ENCODE results near the gene PARP6.

PARP6 gene

DNA sequence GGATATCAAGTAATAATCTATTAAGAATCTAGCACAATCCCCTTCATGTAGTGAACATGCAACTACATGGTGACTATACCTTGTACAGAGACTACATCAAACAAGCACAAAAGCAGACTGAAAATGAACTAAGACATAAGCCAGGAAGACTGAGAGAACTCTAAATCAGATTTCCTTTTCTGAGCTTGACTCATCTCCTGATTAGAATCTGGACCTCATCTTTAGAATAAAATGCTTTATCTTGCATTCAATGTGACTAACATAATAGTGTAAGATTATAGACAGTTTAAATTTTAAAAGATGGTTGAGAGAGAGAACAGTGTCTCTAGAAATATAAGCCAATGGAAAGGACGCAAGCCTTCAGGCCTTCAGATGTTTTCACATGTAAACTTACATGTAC lies 23.8 kb downstream of the PARP6 start:
- TF ChIP-seq, protein P1, sequence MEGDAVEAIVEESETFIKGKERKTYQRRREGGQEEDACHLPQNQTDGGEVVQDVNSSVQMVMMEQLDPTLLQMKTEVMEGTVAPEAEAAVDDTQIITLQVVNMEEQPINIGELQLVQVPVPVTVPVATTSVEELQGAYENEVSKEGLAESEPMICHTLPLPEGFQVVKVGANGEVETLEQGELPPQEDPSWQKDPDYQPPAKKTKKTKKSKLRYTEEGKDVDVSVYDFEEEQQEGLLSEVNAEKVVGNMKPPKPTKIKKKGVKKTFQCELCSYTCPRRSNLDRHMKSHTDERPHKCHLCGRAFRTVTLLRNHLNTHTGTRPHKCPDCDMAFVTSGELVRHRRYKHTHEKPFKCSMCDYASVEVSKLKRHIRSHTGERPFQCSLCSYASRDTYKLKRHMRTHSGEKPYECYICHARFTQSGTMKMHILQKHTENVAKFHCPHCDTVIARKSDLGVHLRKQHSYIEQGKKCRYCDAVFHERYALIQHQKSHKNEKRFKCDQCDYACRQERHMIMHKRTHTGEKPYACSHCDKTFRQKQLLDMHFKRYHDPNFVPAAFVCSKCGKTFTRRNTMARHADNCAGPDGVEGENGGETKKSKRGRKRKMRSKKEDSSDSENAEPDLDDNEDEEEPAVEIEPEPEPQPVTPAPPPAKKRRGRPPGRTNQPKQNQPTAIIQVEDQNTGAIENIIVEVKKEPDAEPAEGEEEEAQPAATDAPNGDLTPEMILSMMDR (IDR thresholded peaks at IDR 0.05), result no peak

DNA sequence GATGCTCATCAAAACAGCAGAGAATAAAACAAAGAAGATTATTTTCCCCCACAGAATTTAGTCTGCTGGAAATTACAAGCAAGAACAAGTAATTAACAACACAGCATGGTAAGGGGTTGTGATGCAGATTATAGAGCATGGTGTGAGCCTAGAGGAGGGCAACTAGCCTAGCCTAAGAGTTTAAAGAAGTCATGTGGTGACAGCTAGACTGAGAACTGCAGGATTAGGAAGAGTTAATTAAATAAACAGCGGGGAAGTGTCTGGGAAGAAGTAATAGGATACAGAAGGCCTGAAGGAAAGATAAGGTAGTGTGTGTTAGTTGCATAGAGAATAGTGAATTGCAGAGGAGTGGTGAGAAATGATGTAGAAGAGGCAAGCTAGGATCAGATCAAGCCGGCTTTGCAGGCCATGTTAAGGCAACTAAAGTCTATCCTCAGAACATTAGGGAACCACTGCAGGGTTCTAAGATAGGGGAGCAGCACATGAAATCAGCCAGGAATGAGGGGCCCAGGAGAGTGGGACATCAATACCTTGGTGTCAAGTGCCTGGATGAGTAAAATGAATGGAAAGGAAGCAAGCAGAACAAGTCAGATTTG lies 29.5 kb downstream of the PARP6 start:
- TF ChIP-seq, protein P1 (IDR thresholded peaks at IDR 0.05), result no peak

DNA sequence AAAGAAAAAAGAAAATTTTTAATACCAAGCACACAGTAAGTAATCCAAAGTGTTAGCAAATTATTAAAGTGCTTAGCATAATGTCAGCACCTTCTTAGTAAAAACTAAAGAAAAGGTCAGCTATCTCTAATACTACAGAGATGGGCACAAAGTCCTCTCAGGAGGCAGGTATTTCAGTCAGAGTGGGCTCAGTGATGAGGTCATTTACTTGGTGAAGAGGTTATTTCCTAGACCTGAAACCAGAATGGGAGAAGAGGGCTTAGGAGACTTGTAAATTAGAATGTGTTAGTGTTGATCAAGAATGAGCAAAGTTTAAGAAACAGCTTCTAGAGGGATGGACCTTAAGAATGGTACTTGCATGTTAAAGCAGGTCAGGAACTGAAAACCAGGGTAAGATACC lies 32.7 kb downstream of the PARP6 start:
- TF ChIP-seq, protein P1 (IDR thresholded peaks at IDR 0.05), result no peak

DNA sequence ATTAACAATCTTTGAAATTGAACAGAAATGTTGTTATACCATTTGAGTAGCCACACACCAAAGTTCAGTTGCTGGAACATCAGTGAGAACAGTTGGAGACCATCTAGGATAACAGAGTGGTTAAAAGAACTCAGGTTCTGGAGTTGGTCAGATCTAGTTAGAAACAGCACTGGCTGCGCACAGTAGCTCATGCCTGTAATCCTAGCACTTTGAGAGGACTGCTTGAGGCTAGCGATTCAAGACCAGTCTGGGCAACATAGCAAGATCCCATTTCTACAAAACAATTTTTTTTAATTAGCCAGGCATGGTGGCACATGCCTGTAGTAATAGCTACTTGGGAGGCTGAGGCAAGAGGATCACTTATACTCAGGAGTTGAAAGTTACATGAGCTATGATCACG lies 33.8 kb downstream of the PARP6 start:
- TF ChIP-seq, protein P1 (IDR thresholded peaks at IDR 0.05), result no peak

DNA sequence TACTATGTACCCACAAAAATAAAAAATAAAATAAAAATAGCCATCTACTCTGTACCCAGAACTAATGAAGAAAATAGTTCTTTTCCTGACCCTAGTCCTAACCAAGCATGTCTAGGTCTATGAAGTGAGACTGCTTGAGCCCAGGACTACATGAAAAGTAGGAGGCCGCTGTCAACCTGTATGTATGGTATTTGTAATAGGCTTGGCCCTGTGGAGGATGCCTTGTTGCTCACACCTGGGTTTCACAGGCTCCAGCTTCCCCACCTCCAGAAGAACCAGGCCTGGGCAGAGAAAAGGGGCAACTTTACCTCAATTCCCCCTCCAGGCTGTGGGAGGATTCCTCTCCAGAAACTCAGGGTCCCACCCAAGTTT lies 34.5 kb downstream of the PARP6 start:
- TF ChIP-seq, protein P1 (IDR thresholded peaks at IDR 0.05), result no peak

DNA sequence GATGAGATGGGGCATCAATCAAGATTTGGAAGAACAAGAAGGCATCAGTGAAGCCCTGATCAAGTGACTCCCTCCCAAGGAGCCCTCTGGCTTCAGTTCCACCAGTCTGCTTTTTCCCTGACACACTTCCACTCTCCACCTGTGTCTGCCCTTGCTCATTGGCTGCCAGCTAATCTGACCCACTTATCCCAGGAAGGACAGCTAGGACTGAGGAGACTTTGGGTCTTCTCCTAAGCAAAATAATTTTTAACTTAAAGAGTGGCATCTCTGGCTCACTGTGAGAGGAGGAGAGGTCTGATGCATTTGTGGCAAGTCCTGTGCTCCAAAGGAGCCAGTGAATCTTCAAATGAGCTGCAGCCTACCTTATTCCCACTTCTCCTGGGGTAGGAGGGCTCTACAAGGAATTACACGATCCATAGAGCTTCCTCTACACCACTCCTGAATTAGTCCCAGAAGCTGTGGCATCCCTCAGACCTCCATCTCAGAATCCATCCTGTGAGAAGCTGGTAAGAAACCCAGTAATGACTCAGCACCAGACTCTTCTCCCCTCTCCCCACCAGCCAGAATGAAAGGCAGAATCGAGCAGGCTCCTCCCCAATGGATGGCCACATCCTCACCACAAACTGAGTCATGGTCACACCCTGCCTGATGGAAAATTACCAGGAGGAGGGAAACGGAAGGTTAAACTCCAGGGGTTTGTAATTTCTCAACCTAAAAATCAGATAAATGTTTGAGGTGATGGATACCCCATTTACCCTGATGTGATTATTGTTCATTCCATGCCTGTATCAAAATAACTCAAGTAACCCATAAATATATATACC lies 35.1 kb downstream of the PARP6 start:
- TF ChIP-seq, protein P1 (IDR thresholded peaks at IDR 0.05), result no peak

DNA sequence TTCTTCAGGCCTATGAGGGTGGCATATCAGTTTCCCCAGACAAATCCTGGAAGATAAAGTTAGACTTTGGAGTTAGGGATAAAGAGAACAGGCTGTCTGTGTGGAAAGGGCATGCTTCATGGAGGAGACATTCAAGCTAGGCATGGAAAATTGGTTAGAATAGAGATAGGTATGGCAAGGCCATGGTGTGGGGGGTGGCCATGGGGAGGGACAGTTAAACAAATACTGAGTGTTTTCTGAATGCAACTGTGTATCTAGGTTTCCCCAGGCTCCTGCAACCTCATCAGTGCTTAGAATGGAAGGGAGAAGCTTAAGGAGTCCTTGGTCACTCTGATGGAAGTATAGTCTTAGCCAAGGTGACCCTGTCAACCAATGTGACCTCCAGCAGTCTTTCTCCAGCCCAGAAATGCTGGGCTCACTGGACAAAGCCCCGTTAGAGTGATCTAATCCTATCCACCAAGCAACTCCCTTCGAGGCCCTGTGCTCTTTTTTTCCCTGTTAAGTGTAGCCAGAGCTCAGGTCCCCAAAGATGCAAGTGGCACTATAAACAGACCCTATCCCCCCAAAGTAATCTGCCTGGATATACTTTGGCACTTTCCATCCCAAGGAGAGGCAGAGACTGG lies 35.9 kb downstream of the PARP6 start:
- TF ChIP-seq, protein P1 (IDR thresholded peaks at IDR 0.05), result no peak

All from LNCAP (cell line).